Liver (tissue), 9 donors: ENCODE data around the gene POLR2C. TPM values are rescaled to one million over a fixed set of nuclear protein-coding genes. Genes with fewer than 3 reads are reported as not detected.

Experiments used
- DNase-seq: peaks from one replicate; pipeline ENCODE4 v3.0.0-alpha.2; 2017; ENCODE audit warnings: low spot score
- H3K27ac ChIP-seq, 2 donors: one replicate each; pipeline ENCODE4 v1.7.0; 2013; ENCODE audit warnings: inconsistent platforms in 2 of 2, low read length in 2 of 2, control low read depth in 1 of 2, low read depth in 1 of 2, mild to moderate bottlenecking in 1 of 2
- H3K27me3 ChIP-seq, 4 donors: one replicate each; pipeline versions ENCODE4 v1.6.1 to v1.7.0; 2013; ENCODE audit warnings: low read length in 3 of 4, inconsistent platforms in 1 of 4, mild to moderate bottlenecking in 1 of 4, moderate library complexity in 1 of 4; ENCODE audit not compliant: control insufficient read depth in 4 of 4, insufficient read depth in 4 of 4
- H3K36me3 ChIP-seq, 4 donors: one replicate each; pipeline versions ENCODE4 v1.6.1 to v1.7.0; 2013; ENCODE audit warnings: low read length in 3 of 4, mild to moderate bottlenecking in 3 of 4, low read depth in 1 of 4, moderate library complexity in 1 of 4; ENCODE audit not compliant: control insufficient read depth in 4 of 4, insufficient read depth in 3 of 4
- H3K4me1 ChIP-seq, 4 donors: one replicate each; pipeline versions ENCODE4 v1.6.1 to v1.7.0; 2013; ENCODE audit warnings: low read length in 3 of 4, mild to moderate bottlenecking in 3 of 4, moderate library complexity in 1 of 4; ENCODE audit not compliant: control insufficient read depth in 4 of 4, insufficient read depth in 4 of 4
- H3K4me3 ChIP-seq, 3 donors: one replicate each; pipeline versions ENCODE4 v1.6.1 to v1.7.0; 2013; ENCODE audit warnings: low read length in 3 of 3, control low read depth in 1 of 3, low read depth in 1 of 3, mild to moderate bottlenecking in 1 of 3
- H3K9ac ChIP-seq, 2 donors: one replicate each; pipeline ENCODE4 v1.7.0; 2013; ENCODE audit warnings: low read length in 2 of 2, mild to moderate bottlenecking in 2 of 2, moderate library complexity in 2 of 2, control low read depth in 1 of 2, low read depth in 1 of 2
- H3K9me3 ChIP-seq, 4 donors: one replicate each; pipeline versions ENCODE4 v1.6.1 to v1.7.0; 2013; ENCODE audit warnings: low read length in 3 of 4; ENCODE audit not compliant: control insufficient read depth in 4 of 4
- EGR1 ChIP-seq, 2 donors: IDR thresholded peaks; 2 replicates each; pipeline ENCODE4 v1.6.1; 2016 to 2018; ENCODE audit warnings: antibody characterized with exemption in 2 of 2, low read depth in 2 of 2
- FOXA1 ChIP-seq: IDR thresholded peaks from 2 replicates; pipeline ENCODE4 v1.6.1; 2016; ENCODE audit warnings: antibody characterized with exemption
- FOXA2 ChIP-seq: IDR thresholded peaks from 2 replicates; pipeline ENCODE4 v1.6.1; 2016; ENCODE audit warnings: antibody characterized with exemption
- GABPA ChIP-seq, 2 donors: IDR thresholded peaks in 1 of 2; conservative IDR thresholded peaks in 1 of 2; 2 replicates each; pipeline ENCODE4 v1.6.1; 2016; ENCODE audit warnings: antibody characterized with exemption in 2 of 2, mild to moderate bottlenecking in 1 of 2, moderate library complexity in 1 of 2
- HNF4G ChIP-seq: IDR thresholded peaks from 2 replicates; pipeline ENCODE4 v1.6.1; 2016; ENCODE audit warnings: antibody characterized with exemption
- JUND ChIP-seq, 2 donors: IDR thresholded peaks; 2 replicates each; pipeline ENCODE4 v1.6.1; 2016; ENCODE audit warnings: antibody characterized with exemption in 2 of 2
- NR2F2 ChIP-seq: IDR thresholded peaks from 2 replicates; pipeline ENCODE4 v1.6.1; 2016; ENCODE audit warnings: antibody characterized with exemption
- RAD21 ChIP-seq, 2 donors: IDR thresholded peaks; 2 replicates each; pipeline ENCODE4 v1.6.1; 2016; ENCODE audit warnings: antibody characterized with exemption in 2 of 2, mild to moderate bottlenecking in 2 of 2
- REST ChIP-seq: IDR thresholded peaks from 2 replicates; pipeline ENCODE4 v1.6.1; 2016; ENCODE audit warnings: antibody characterized with exemption, mild to moderate bottlenecking
- RXRA ChIP-seq, 2 donors: IDR thresholded peaks; 2 replicates each; pipeline ENCODE4 v1.6.1; 2017 to 2018; ENCODE audit warnings: antibody characterized with exemption in 2 of 2, mild to moderate bottlenecking in 1 of 2
- SP1 ChIP-seq: IDR thresholded peaks from 2 replicates; pipeline ENCODE4 v1.6.1; 2018; ENCODE audit warnings: antibody characterized with exemption, mild to moderate bottlenecking
- TAF1 ChIP-seq: conservative IDR thresholded peaks from 2 replicates; pipeline ENCODE4 v1.6.1; 2016; ENCODE audit warnings: antibody characterized with exemption, mild to moderate bottlenecking
- YY1 ChIP-seq: IDR thresholded peaks from 2 replicates; pipeline ENCODE4 v1.6.1; 2016; ENCODE audit warnings: antibody characterized with exemption, mild to moderate bottlenecking
- ZBTB33 ChIP-seq: IDR thresholded peaks from 2 replicates; pipeline ENCODE4 v1.6.1; 2016; ENCODE audit warnings: antibody characterized with exemption
- WGBS: extraction: QIAGEN DNeasy Blood & Tissue Kit; methylation state at CpG from one replicate; pipeline ENCODE4 v1.1.7; 2013; 5-methylcytosine and 5-hydroxymethylcytosine counted together
- polyA plus RNA-seq, 2 donors: library from polyadenylated mRNA; stranded (reverse) in 1 of 2; unstranded in 1 of 2; fragments of 200-250 nt in 1 of 2; fragments of >200 nt in 1 of 2; fragmentation: Nextera tagmentation in 1 of 2; extraction: Ambion mirVana in 1 of 2; gene quantifications; one replicate each; pipeline versions ENCODE4 v1.2.1 to v1.2.3, GENCODE V29; 2013 to 2015
- total RNA-seq, 2 donors: library from RNA; depleted of rRNA; stranded (reverse); fragments of >200 nt; gene quantifications; one replicate each; pipeline ENCODE4 v1.2.3, GENCODE V29; 2014
- donor health status: healthy.
- donor health status: healthy.
- donor health status: healthy.
- donor health status: healthy.
- donor health status: healthy.

The POLR2C gene
- total and polyA plus RNA-seq, 4 donors: 25.4 to 68.0 (median 51.3) TPM

GRCh38 chr16:57485916-57486857, 23.7 kb downstream of the POLR2C start, which contains the start of gene DOK4:
TSS of gene DOK4 (minus strand) at chr16:57486493. CDS start at chr16:57479507, 6,986 bp downstream.
- H3K27me3 ChIP-seq: no peaks in the 10 kb centered on the region
- no peaks in the 10 kb centered on the region for H3K9me3 ChIP-seq
- 2% methylated on average over 73 of the region's 73 CpGs for WGBS
- H3K36me3 ChIP-seq: no peaks in the 10 kb centered on the region
- H3K4me3 ChIP-seq: peak within 1 kb of the TSS; percentile 78 to 98 (median 82)
- H3K4me1 ChIP-seq: peaks cover 3 to 19% (median 13%) of the 10 kb centered on the region in 4 donors
- TF ChIP-seq GABPA (IDR thresholded peaks at IDR 0.05 in 1 of 2, conservative IDR thresholded peaks at IDR 0.05 in 1 of 2) (no peak), ZBTB33 (no peak), TAF1 (no peak), HNF4G (no peak), YY1 (no peak), EGR1 (IDR thresholded peaks at IDR 0.05; ENCODE audit: low read depth in 2 of 2) (no peak), RXRA (IDR thresholded peaks at IDR 0.05) (no peak)
- H3K9ac ChIP-seq: peak within 1 kb of the TSS; percentile 50 to 67
- H3K27ac ChIP-seq: peak within 1 kb of the TSS; percentile 64 to 68
- peak; percentile 85 for DNase-seq

GRCh38 chr16:57486858-57487834, 24.7 kb downstream of the POLR2C start:
- Histone ChIP-seq H3K9ac (no peak overlapping the region), H3K9me3 (no peaks in the 10 kb centered on the region), H3K36me3 (no peaks in the 10 kb centered on the region), H3K27me3 (no peaks in the 10 kb centered on the region), H3K27ac (no peak overlapping the region), H3K4me3 (no peak overlapping the region), H3K4me1 (peaks cover 3 to 19% (median 13%) of the 10 kb centered on the region in 4 donors)
- no peak for TF ChIP-seq GABPA (IDR thresholded peaks at IDR 0.05 in 1 of 2, conservative IDR thresholded peaks at IDR 0.05 in 1 of 2)
- no peak for TF ChIP-seq FOXA1
- TF ChIP-seq JUND (IDR thresholded peaks at IDR 0.05): no peak
- no peak for TF ChIP-seq SP1
- TF ChIP-seq HNF4G: no peak
- TF ChIP-seq NR2F2: no peak
- no peak for TF ChIP-seq EGR1 (IDR thresholded peaks at IDR 0.05; ENCODE audit: low read depth in 2 of 2)
- no peak for TF ChIP-seq FOXA2
- no peak for TF ChIP-seq YY1
- no peak for TF ChIP-seq REST
- TF ChIP-seq RAD21 (IDR thresholded peaks at IDR 0.05): no peak
- no peak for TF ChIP-seq TAF1
- 96% methylated on average over 8 of the region's 8 CpGs for WGBS
- DNase-seq: no peak
